HG02759 (cell line): ENCODE results near the gene CRCP.

Source experiments
- ATAC-seq: cut with Tn5 transposase; IDR thresholded peaks from one replicate; pipeline ENCODE4 v1.9.1; 2021; ENCODE audit warnings: mild to moderate bottlenecking, moderate library complexity; ENCODE audit not compliant: unreplicated experiment

Gene CRCP

GRCh38 chr7:66187905-66188304 is 73.3 kb downstream of the CRCP start:
- ATAC-seq, result no peak

GRCh38 chr7:66188645-66189044 is 74.0 kb downstream of the CRCP start:
- no peak for ATAC-seq

GRCh38 chr7:66189695-66190503 is 75.3 kb downstream of the CRCP start:
- no peak for ATAC-seq

- ATAC-seq, result no peak
Observed at GRCh38 chr7:66190504-66190857, 75.8 kb downstream of the CRCP start.

- no peak for ATAC-seq
Observed at GRCh38 chr7:66193146-66193725, 78.6 kb downstream of the CRCP start.

- no peak for ATAC-seq
Observed at GRCh38 chr7:66198469-66198868, 83.8 kb downstream of the CRCP start.

- ATAC-seq, result no peak
Observed at GRCh38 chr7:66198956-66199355, 84.3 kb downstream of the CRCP start.

GRCh38 chr7:66202441-66202840 is 87.8 kb downstream of the CRCP start:
- ATAC-seq, result no peak
